ENCODE results near the gene CLTB. TPM values are rescaled to one million over a fixed set of nuclear protein-coding genes. Genes with fewer than 3 reads are reported as not detected.

CLTB gene
- total and polyA plus RNA-seq, 2 of the 13 experiments (the other 11 are each of a cell fraction or from before 2014, with no cell fraction given) = 23.3 to 33.8 TPM

DNA sequence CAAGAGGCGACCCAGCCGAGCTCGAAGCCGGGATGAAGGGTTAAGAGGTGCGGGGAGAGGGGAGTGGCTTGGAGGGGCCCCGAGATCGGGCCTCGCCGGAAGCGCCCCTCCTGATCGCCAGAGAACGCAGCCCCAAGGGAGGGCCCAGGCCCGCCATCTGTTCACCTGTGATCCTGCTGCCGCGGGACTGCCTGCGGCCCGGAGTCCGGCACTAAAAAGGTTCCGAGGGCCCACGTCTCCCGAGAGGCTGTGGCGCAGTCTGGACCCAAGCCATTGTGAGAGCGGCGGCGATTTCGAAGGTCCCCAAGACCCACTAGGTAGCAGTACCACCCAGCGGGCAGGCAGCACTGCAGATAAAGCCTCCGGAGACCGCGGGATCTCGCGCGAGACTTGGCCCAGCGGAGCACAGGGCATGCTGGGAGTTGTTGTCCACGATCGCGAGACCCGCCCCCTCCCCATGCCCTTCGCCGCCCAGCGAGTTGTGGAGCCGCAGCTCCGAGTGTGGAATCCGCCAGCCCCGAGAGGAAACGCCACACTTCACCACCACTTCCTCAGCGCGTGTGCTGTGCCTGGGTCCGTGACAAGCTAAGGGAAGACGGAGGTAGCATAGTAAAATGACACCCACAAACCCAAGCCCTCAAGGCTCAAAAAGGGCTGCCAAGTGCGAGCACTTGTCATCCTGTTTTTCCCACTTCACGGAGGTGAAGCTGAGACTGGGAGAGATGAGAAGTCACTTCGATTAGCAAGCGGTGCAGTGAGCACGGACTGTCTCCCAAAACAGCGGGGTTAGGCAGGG, 54.7 kb downstream of the CLTB start, which contains the start of gene KIAA1191 (continued):
- TF ChIP-seq, protein P1, sequence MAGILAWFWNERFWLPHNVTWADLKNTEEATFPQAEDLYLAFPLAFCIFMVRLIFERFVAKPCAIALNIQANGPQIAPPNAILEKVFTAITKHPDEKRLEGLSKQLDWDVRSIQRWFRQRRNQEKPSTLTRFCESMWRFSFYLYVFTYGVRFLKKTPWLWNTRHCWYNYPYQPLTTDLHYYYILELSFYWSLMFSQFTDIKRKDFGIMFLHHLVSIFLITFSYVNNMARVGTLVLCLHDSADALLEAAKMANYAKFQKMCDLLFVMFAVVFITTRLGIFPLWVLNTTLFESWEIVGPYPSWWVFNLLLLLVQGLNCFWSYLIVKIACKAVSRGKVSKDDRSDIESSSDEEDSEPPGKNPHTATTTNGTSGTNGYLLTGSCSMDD (CRISPR knock-in tag; IDR thresholded peaks at IDR 0.05) = no peak
- TF ChIP-seq ZNF713 (CRISPR knock-in tag; IDR thresholded peaks at IDR 0.05) (peak; percentile 94; the same call in 1 of the 2 replicates), CBX1 (IDR thresholded peaks at IDR 0.05; ENCODE audit: low read depth) (peak; percentile 72), POLR2AphosphoS2 (IDR thresholded peaks at IDR 0.05; ENCODE audit: low read depth, low read length) (peak; percentile 68; the same call in 1 of the 2 replicates), RFX3 (CRISPR knock-in tag; IDR thresholded peaks at IDR 0.05) (no peak), SNAI1 (CRISPR knock-in tag; IDR thresholded peaks at IDR 0.05; ENCODE audit: borderline replicate concordance) (0 out of 2 replicates have a peak, but pooled peaks have one; percentile 73), ZNF546 (CRISPR knock-in tag; conservative IDR thresholded peaks at IDR 0.05) (0 out of 2 replicates have a peak, but pooled peaks have one; percentile 71), ZNF383 (CRISPR knock-in tag; IDR thresholded peaks at IDR 0.05; ENCODE audit: borderline replicate concordance) (no peak), ZNF496 (CRISPR knock-in tag; IDR thresholded peaks at IDR 0.05; ENCODE audit: insufficient replicate concordance) (no peak), GZF1 (CRISPR knock-in tag; IDR thresholded peaks at IDR 0.05) (no peak)
- TF ChIP-seq, protein P2, sequence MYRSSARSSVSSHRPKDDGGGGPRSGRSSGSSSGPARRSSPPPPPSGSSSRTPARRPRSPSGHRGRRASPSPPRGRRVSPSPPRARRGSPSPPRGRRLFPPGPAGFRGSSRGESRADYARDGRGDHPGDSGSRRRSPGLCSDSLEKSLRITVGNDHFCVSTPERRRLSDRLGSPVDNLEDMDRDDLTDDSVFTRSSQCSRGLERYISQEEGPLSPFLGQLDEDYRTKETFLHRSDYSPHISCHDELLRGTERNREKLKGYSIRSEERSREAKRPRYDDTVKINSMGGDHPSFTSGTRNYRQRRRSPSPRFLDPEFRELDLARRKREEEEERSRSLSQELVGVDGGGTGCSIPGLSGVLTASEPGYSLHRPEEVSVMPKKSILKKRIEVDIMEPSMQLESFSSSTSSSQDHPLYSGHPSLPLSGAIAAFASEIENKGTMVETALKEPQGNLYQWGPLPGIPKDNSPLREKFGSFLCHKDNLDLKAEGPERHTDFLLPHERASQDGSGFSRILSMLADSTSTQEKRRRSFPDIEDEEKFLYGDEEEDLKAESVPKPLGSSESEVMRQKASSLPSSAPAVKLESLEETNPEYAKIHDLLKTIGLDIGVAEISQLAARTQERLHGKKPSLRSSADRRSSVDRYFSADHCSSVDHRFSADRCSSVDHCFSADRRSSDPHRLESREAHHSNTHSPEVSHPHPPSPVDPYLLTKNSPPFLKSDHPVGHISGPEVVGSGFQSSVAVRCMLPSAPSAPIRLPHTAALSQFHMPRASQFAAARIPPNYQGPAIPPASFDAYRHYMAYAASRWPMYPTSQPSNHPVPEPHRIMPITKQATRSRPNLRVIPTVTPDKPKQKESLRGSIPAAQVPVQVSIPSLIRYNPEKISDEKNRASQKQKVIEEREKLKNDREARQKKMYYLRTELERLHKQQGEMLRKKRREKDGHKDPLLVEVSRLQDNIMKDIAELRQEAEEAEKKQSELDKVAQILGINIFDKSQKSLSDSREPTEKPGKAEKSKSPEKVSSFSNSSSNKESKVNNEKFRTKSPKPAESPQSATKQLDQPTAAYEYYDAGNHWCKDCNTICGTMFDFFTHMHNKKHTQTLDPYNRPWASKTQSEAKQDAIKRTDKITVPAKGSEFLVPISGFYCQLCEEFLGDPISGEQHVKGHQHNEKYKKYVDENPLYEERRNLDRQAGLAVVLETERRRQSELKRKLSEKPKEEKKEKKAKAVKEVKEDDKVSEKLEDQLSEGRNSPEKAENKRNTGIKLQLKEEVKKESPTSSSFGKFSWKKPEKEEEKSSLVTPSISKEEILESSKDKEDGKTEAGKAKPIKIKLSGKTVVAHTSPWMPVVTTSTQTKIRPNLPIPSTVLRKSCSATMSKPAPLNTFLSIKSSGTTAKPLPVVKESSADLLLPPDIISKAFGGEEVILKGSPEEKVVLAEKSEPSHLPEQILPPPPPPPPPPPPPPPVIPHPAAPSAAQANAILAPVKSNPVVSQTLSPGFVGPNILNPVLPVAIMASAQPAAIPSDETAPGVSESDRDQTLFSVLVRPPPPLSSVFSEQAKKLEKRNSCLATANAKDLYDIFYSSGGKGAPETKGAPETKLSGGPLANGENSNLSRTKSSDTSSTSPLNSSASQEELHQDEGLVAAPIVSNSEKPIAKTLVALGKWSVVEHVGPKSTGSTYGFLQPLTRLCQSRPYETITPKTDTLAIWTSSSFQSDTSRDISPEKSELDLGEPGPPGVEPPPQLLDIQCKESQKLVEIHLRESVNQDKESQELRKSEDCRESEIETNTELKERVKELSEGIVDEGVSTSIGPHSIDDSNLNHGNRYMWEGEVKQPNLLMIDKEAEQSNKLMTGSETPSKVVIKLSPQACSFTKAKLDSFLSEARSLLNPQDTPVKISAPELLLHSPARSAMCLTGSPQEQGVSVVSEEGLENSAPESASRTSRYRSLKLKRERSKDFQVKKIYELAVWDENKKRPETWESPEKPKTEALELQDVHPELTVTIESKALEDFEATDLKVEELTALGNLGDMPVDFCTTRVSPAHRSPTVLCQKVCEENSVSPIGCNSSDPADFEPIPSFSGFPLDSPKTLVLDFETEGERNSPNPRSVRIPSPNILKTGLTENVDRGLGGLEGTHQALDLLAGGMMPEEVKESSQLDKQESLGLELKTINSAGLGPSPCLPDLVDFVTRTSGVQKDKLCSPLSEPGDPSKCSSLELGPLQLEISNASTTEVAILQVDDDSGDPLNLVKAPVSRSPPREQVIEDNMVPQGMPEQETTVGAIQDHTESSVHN (CRISPR knock-in tag; IDR thresholded peaks at IDR 0.05) = no peak
- TF ChIP-seq, protein P3, sequence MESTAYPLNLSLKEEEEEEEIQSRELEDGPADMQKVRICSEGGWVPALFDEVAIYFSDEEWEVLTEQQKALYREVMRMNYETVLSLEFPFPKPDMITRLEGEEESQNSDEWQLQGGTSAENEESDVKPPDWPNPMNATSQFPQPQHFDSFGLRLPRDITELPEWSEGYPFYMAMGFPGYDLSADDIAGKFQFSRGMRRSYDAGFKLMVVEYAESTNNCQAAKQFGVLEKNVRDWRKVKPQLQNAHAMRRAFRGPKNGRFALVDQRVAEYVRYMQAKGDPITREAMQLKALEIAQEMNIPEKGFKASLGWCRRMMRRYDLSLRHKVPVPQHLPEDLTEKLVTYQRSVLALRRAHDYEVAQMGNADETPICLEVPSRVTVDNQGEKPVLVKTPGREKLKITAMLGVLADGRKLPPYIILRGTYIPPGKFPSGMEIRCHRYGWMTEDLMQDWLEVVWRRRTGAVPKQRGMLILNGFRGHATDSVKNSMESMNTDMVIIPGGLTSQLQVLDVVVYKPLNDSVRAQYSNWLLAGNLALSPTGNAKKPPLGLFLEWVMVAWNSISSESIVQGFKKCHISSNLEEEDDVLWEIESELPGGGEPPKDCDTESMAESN (CRISPR knock-in tag; conservative IDR thresholded peaks at IDR 0.05) = peak; percentile 89; the same call in 1 of the 2 replicates
- TF ChIP-seq, protein P4, sequence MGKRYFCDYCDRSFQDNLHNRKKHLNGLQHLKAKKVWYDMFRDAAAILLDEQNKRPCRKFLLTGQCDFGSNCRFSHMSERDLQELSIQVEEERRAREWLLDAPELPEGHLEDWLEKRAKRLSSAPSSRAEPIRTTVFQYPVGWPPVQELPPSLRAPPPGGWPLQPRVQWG (CRISPR knock-in tag; IDR thresholded peaks at IDR 0.05; ENCODE audit: borderline replicate concordance, low read depth) = no peak
- TF ChIP-seq, protein P5, sequence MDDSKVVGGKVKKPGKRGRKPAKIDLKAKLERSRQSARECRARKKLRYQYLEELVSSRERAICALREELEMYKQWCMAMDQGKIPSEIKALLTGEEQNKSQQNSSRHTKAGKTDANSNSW (CRISPR knock-in tag; IDR thresholded peaks at IDR 0.05; ENCODE audit: borderline replicate concordance) = no peak
- TF ChIP-seq, protein P6, sequence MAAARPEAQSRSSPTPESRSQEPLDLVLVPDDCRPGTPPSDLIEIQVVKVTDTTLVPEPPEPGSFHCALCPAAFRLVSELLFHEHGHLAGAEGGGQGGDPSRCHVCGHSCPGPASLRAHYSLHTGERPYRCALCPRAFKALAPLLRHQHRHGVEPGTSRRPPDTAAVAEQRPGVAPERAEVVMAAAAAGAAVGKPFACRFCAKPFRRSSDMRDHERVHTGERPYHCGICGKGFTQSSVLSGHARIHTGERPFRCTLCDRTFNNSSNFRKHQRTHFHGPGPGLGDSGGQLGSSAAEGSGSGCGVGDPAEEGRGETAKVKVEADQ (CRISPR knock-in tag; IDR thresholded peaks at IDR 0.05; ENCODE audit: borderline replicate concordance) = 0 out of 2 replicates have a peak, but pooled peaks have one; percentile 78

Data from HepG2 (cell line).